ENCODE measurements around the gene AKAP9. TPM values are rescaled to one million over a fixed set of nuclear protein-coding genes. Genes with fewer than 3 reads are reported as not detected.

Gene AKAP9
- total and polyA plus RNA-seq, 2 donors (not counting 3 experiments of a cell fraction or from before 2014, with no cell fraction given) = 9.5 to 51.6 TPM

GRCh38 chr7:92092210-92092609 is 151.5 kb downstream of the AKAP9 start:
- Histone ChIP-seq H3K9ac (replicated peaks; ENCODE audit: extremely low read depth, insufficient read depth, low read length) (no peak overlapping the region), H3K27me3 (ENCODE audit: control insufficient read depth in 2 of 2, insufficient read depth in 2 of 2, low read length in 2 of 2) (no peaks in the 10 kb centered on the region), H3K4me1 (ENCODE audit: control insufficient read depth, extremely low read depth, insufficient read depth, low read length) (no peaks in the 10 kb centered on the region), H3K4me2 (ENCODE audit: insufficient read depth, low read length) (no peak overlapping the region), H3K36me3 (ENCODE audit: control insufficient read depth in 2 of 2, extremely low read depth in 1 of 2, insufficient read depth in 2 of 2, low read length in 2 of 2) (peaks cover 7 to 9% of the 10 kb centered on the region in 2 experiments), H3K4me3 (replicated peaks in 1 of 3; ENCODE audit: insufficient read depth in 1 of 3, low read depth in 1 of 3, low read length in 3 of 3) (no peak overlapping the region), H3K79me2 (ENCODE audit: control insufficient read depth, insufficient read depth, low read length) (no peaks in the 10 kb centered on the region), H4K20me1 (replicated peaks; ENCODE audit: control insufficient read depth, extremely low read depth, insufficient read depth, low read length) (no peaks in the 10 kb centered on the region), H3K9me1 (replicated peaks; ENCODE audit: control insufficient read depth, extremely low read depth, insufficient read depth, low read length) (no peaks in the 10 kb centered on the region), H3K27ac (ENCODE audit: insufficient read depth, low read depth, low read length) (no peak overlapping the region), H2AFZ (ENCODE audit: low read depth, low read length) (no peak overlapping the region), H3K9me3 (replicated peaks; ENCODE audit: control insufficient read depth, insufficient read depth, low read length) (no peaks in the 10 kb centered on the region)
- FAIRE-seq (no peak), DNase-seq (ENCODE audit: low read depth, low spot score) (no peak)
- CTCF ChIA-PET = interaction anchor here (1.1 kb wide), 1 partner anchor 332 kb away, joined by 3 read pairs; no protein-coding TSS in a partner anchor
- POLR2A ChIA-PET = no interaction called here
- TF ChIP-seq MYC (IDR thresholded peaks at IDR 0.05; ENCODE audit: low read depth, low read length) = no peak
- TF ChIP-seq, protein P1, sequence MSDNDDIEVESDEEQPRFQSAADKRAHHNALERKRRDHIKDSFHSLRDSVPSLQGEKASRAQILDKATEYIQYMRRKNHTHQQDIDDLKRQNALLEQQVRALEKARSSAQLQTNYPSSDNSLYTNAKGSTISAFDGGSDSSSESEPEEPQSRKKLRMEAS (IDR thresholded peaks at IDR 0.05; ENCODE audit: insufficient read depth, insufficient read length) = no peak
- TF ChIP-seq GATA2 (IDR thresholded peaks at IDR 0.05; ENCODE audit: insufficient read depth, insufficient read length, low read depth, low read length) = no peak
- TF ChIP-seq FOS (IDR thresholded peaks at IDR 0.05; ENCODE audit: borderline replicate concordance, insufficient read depth, low read length) = no peak
- TF ChIP-seq, protein P2, sequence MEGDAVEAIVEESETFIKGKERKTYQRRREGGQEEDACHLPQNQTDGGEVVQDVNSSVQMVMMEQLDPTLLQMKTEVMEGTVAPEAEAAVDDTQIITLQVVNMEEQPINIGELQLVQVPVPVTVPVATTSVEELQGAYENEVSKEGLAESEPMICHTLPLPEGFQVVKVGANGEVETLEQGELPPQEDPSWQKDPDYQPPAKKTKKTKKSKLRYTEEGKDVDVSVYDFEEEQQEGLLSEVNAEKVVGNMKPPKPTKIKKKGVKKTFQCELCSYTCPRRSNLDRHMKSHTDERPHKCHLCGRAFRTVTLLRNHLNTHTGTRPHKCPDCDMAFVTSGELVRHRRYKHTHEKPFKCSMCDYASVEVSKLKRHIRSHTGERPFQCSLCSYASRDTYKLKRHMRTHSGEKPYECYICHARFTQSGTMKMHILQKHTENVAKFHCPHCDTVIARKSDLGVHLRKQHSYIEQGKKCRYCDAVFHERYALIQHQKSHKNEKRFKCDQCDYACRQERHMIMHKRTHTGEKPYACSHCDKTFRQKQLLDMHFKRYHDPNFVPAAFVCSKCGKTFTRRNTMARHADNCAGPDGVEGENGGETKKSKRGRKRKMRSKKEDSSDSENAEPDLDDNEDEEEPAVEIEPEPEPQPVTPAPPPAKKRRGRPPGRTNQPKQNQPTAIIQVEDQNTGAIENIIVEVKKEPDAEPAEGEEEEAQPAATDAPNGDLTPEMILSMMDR (IDR thresholded peaks at IDR 0.05; ENCODE audit: extremely low read depth in 1 of 2, insufficient read depth in 1 of 2, low read depth in 1 of 2, low read length in 2 of 2) = no peak
- no peak for TF ChIP-seq POLR2AphosphoS5 (IDR thresholded peaks at IDR 0.05; ENCODE audit: insufficient read depth, low read depth, low read length)
- no peak for TF ChIP-seq JUN (IDR thresholded peaks at IDR 0.05; ENCODE audit: borderline replicate concordance, insufficient read depth, insufficient read length, low read depth)
- no peak for TF ChIP-seq POLR2A (IDR thresholded peaks at IDR 0.05; ENCODE audit: low read depth, low read length)
- no peak for TF ChIP-seq EZH2 (IDR thresholded peaks at IDR 0.05; ENCODE audit: borderline replicate concordance, low read depth, low read length, severe bottlenecking)
- intact Hi-C loops (cut with micrococcal nuclease) = no loop called here
- BruUV-seq (replicated peaks) = no TSS peak
- dilution Hi-C loops (cut with MboI; ENCODE audit: extremely low pct_ligation_motif_present, low sequenced_read_pairs) = no loop called here

All from endothelial cell of umbilical vein (primary cell).